Retinal pigment epithelial cell (primary cell): ENCODE data around the gene ARIH2.
A peak's percentile ranks its signal among the peaks of the same experiment; 100 is the strongest.
"Not testable (repeated sequence)": the region's sequence is repeated elsewhere in the genome, so short reads cannot be mapped to it uniquely, and the experiment has no call there.

Experiments used
- DNase-seq: peaks from one replicate; pipeline ENCODE4 v3.0.0-alpha.2; 2010; ENCODE audit warnings: low read depth
- H3K4me3 ChIP-seq: 2 replicates; pipeline ENCODE4 v1.5.1; 2011; ENCODE audit warnings: mild to moderate bottlenecking, low read length, control low read depth, moderate library complexity
- CTCF ChIP-seq: conservative IDR thresholded peaks from 2 replicates; pipeline ENCODE4 v1.5.1; 2011; ENCODE audit warnings: low read depth, low read length, control low read depth, inconsistent platforms

ARIH2 gene

DNA sequence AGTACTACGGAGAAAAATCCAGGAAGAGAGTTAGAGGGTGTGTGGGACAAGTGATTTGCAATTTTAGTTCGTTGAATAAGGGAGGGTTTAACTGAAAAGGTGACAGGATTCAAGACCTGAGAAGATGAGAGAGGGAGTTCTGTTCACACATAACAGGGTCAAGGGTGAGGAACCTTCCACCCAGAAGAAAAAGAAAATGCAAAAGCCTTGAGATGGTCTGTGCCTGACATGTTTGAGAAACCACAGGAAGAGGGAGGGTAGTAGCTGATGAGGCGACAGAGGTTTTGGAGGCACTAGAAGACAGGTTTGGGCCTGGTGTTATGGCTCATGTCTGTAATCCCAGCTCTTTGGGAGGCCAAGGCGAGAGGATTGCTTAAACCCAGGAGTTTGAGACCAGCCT lies 19.4 kb upstream of the ARIH2 start:
- DNase-seq = no peak
- no peak for TF ChIP-seq CTCF
- H3K4me3 ChIP-seq = peak overlapping the region; percentile 82

DNA sequence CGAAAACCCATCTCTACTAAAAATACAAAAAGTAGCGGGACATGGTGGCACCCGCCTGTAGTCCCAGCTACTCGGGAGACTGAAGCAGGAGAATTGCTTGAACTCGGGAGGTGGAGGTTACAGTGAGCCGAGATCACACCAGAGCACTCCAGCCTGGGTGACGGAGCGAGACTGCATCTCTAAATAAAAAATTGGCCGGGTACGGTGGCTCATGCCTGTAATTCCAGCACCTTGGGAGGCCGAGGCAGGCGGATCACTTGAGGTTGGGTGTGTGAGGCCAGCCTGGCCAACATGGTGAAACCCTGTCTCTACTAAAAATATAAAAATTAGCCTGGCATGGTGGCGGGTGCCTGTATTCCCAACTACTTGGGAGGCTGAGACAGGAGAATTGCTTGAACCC lies 11.6 kb upstream of the ARIH2 start:
- DNase-seq, H3K4me3 ChIP-seq: not testable (repeated sequence)

- DNase-seq = no peak
- no peak for TF ChIP-seq CTCF
- H3K4me3 ChIP-seq = no peak overlapping the region
Measured at GRCh38 chr3:48915296-48915695, 3.3 kb upstream of the ARIH2 start.

DNA sequence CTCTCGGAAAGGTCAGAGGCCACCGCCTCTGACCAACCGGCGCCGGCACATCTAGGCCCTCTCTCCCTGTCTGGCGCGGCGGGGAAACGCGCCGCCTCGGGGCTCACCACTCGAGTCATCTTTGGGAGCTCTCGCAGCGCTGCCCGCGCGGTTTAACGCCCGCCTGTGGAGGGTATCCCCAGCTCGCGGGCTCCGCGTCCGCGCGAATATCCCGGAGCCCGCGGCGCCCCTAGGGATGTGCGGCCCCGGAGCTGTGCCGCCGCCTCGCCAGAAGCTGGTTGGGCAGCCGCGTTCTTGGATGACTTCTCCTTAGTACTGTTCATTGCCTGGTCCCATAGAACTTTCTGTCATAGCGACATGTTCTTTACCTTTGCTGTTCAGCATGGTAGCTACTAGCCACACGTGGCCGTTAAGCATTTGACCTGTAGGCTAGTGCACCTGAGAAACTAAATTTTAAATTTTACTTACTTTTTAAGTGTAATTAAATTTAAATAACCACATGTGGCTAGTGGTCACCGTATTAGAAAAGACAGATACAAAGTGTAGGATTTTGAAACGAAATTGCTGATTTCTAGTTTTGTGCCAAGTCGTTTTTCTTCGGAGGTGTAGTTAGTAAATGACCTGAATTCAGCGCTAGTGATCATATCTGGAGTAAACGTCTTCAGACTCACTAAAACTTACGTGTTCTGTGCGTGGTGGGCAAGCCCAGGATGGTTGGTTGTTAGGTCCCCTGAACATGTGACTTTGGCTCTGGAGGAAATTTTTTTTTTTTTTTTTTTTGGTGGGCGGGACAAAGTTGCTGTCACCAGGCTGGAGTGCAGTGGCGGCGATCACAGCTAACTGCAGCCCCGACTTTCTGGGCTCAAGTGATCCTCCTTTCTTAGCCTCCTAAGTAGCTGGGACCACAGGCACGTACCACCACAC lies 835 bp downstream of the ARIH2 start:
- no peak for TF ChIP-seq CTCF
- no peak for DNase-seq
- peak overlapping the region; percentile 80 for H3K4me3 ChIP-seq

DNA sequence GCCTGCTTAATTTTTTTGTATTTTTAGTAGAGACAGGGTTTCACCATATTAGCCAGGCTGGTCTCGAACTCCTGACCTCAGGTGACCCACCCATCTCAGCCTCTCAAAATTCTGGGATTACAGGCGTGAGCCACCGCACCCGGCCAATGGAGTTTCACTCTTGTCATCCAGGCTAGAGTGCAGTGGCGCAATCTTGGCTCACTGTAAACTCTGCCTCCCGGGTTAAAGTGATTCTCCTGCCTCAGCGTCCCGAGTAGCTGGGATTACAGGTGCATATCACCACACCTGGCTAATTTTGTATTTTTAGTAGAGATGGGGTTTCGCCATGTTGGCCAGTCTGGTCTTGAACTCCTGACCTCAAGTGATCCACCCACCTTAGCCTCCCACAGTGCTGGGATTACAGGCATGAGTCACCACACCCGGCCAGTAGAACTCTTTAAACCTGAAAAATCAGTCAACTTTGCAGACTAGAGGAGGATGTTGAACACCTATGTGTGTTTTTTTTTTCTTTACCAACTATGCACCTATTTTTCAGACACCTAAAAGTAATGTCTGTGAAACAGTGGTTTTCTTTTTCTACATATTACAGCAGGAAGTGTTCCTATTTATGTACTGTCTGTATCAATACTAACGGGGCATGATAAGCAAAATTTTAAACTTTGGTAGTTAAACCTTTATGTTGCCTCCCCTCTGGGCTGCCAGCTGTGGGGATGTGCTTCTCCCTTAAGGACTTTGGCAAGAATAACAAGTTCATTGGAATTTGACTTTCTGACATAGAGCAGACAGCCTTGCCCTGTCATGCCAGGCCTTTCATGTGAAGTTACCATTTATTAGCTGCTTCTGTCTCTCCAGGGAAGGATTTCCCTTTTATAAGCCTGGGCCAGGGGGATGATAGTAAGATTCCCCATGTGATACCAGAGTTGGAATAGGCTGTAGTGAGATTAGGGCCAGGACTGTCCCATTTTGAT lies 8.1 kb downstream of the ARIH2 start:
- H3K4me3 ChIP-seq = no peak overlapping the region
- no peak for DNase-seq
- no peak for TF ChIP-seq CTCF

GRCh38 chr3:48927928-48928327 lies 9.3 kb downstream of the ARIH2 start:
- TF ChIP-seq CTCF = no peak
- no peak overlapping the region for H3K4me3 ChIP-seq
- DNase-seq = no peak

GRCh38 chr3:48928679-48929078 lies 10.0 kb downstream of the ARIH2 start:
- no peak for TF ChIP-seq CTCF
- H3K4me3 ChIP-seq = no peak overlapping the region
- DNase-seq = no peak
